Osteocyte (in vitro differentiated cells): ENCODE results near the gene EXT2. TPM values are rescaled to one million over a fixed set of nuclear protein-coding genes. Genes with fewer than 3 reads are reported as not detected.

Experiments
- DNase-seq: peaks from one replicate; pipeline ENCODE4 v3.0.0; 2021; ENCODE audit warnings: mixed read lengths; ENCODE audit not compliant: unreplicated experiment; ENCODE audit errors: extremely low spot score
- H3K27ac Mint-ChIP-seq: one replicate; pipeline ENCODE4 v1.8.0; 2021; ENCODE audit warnings: mild to moderate bottlenecking, mixed read lengths; ENCODE audit not compliant: unreplicated experiment
- H3K27me3 Mint-ChIP-seq: one replicate; pipeline ENCODE4 v1.8.0; 2021; ENCODE audit warnings: mixed read lengths; ENCODE audit not compliant: unreplicated experiment
- H3K36me3 Mint-ChIP-seq: one replicate; pipeline ENCODE4 v1.8.0; 2021; ENCODE audit warnings: mixed read lengths; ENCODE audit not compliant: unreplicated experiment
- H3K4me1 Mint-ChIP-seq: one replicate; pipeline ENCODE4 v1.8.0; 2021; ENCODE audit warnings: mixed read lengths; ENCODE audit not compliant: unreplicated experiment
- H3K4me3 Mint-ChIP-seq: one replicate; pipeline ENCODE4 v1.8.0; 2021; ENCODE audit warnings: mild to moderate bottlenecking, moderate library complexity, mixed read lengths; ENCODE audit not compliant: unreplicated experiment
- H3K9me3 Mint-ChIP-seq: one replicate; pipeline ENCODE4 v1.8.0; 2021; ENCODE audit warnings: mixed read lengths; ENCODE audit not compliant: unreplicated experiment
- CTCF ChIP-seq: fragments of 200-600 bp; sonication (generic); IDR thresholded peaks from 2 replicates; pipeline ENCODE4 v1.5.0; 2021; ENCODE audit warnings: antibody characterized with exemption, mild to moderate bottlenecking, moderate library complexity
- total RNA-seq: library from RNA; stranded (reverse); gene quantifications from 2 replicates; pipeline ENCODE4 v1.2.1, GENCODE V29; 2021

EXT2 gene
- total RNA-seq, 1 donor from 2014 or later, result 102 TPM

DNA sequence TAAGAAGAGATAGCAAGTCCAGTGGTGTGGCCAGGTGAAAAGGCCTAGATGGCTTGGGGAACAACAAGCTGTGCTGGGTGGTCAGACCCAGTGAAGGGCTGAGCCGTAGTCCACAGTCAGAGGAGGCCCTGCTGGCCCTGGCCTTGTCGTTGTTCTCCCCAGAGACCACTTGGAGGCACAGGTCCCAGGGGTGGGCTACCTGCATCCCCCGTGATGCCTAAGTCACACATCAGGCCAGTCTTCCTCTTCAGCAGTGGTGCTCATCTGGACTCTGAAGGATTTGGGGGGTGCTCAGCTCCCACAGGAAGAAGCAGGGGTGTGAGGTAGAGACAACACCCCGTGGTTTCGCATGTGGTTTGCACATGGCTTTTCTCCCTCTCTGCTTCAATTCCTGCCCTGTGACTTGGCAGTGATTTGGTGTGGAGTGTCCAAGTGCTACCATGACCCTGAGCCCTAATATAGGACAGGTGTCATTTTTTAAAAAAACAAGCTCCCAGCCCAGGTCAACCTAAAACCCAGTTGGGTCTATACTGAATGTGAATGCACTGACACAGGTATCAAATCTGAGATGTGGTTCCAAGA lies 163.5 kb downstream of the EXT2 start:
- TF ChIP-seq CTCF, result no peak
- H3K9me3 Mint-ChIP-seq, result peaks cover under 1% of the 10 kb centered on the region
- H3K4me3 Mint-ChIP-seq, result no peak overlapping the region
- H3K27ac Mint-ChIP-seq, result no peak overlapping the region
- DNase-seq, result peak; percentile 60
- no peaks in the 10 kb centered on the region for H3K4me1 Mint-ChIP-seq
- no peaks in the 10 kb centered on the region for H3K27me3 Mint-ChIP-seq
- H3K36me3 Mint-ChIP-seq, result no peaks in the 10 kb centered on the region

DNA sequence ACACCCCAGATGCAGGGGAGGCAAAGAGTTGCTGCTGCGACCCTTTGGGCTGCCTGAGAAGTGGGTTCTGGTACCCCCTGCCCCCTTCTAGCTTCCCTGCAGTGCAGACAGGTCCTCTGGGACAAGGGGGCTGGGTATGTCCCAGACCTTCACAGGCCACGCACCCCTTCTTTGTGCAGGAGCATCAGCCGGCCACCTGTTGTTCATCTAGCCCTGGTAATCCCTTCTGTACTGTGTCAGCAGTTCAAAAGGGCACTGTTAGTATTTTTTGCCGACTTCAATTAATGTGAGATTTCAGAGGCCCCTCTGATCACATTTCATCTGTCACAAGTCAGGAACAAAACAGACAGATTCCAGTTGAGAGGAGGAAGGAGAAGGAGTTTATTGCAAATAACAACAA lies 164.6 kb downstream of the EXT2 start:
- H3K4me1 Mint-ChIP-seq, result no peaks in the 10 kb centered on the region
- H3K27ac Mint-ChIP-seq, result no peak overlapping the region
- TF ChIP-seq CTCF, result no peak
- H3K9me3 Mint-ChIP-seq, result no peaks in the 10 kb centered on the region
- no peaks in the 10 kb centered on the region for H3K36me3 Mint-ChIP-seq
- no peak overlapping the region for H3K4me3 Mint-ChIP-seq
- H3K27me3 Mint-ChIP-seq, result no peaks in the 10 kb centered on the region
- DNase-seq, result no peak

GRCh38 chr11:44261800-44262591 lies 166.5 kb downstream of the EXT2 start:
- no peak overlapping the region for H3K27ac Mint-ChIP-seq
- H3K9me3 Mint-ChIP-seq, result no peaks in the 10 kb centered on the region
- no peak for DNase-seq
- H3K27me3 Mint-ChIP-seq, result no peaks in the 10 kb centered on the region
- H3K4me3 Mint-ChIP-seq, result no peak overlapping the region
- H3K36me3 Mint-ChIP-seq, result no peaks in the 10 kb centered on the region
- no peak for TF ChIP-seq CTCF
- no peaks in the 10 kb centered on the region for H3K4me1 Mint-ChIP-seq

- Mint-ChIP-seq H3K27me3 (no peaks in the 10 kb centered on the region), H3K36me3 (no peaks in the 10 kb centered on the region), H3K9me3 (no peaks in the 10 kb centered on the region), H3K27ac (no peak overlapping the region), H3K4me3 (no peak overlapping the region), H3K4me1 (peaks cover 4% of the 10 kb centered on the region)
- DNase-seq, result no peak
- no peak for TF ChIP-seq CTCF
These were observed 168.4 kb downstream of the EXT2 start for GRCh38 chr11:44263738-44264437.

- no peaks in the 10 kb centered on the region for H3K36me3 Mint-ChIP-seq
- no peak for DNase-seq
- H3K27ac Mint-ChIP-seq, result no peak overlapping the region
- TF ChIP-seq CTCF, result no peak
- no peaks in the 10 kb centered on the region for H3K27me3 Mint-ChIP-seq
- peaks cover 8% of the 10 kb centered on the region for H3K4me1 Mint-ChIP-seq
- H3K9me3 Mint-ChIP-seq, result no peaks in the 10 kb centered on the region
- no peak overlapping the region for H3K4me3 Mint-ChIP-seq
These were observed 168.9 kb downstream of the EXT2 start for GRCh38 chr11:44264438-44264749.
